Osteoblast (primary cell): ENCODE results near the gene MAP3K12. TPM values are rescaled to one million over a fixed set of nuclear protein-coding genes. Genes with fewer than 3 reads are reported as not detected.

ENCODE experiments used
- DNase-seq: peaks from one replicate; pipeline ENCODE4 v3.0.0; 2011; ENCODE audit warnings: low spot score, mixed read lengths; ENCODE audit not compliant: insufficient read length; ENCODE audit errors: missing footprints
- H2AFZ ChIP-seq: 2 replicates; pipeline ENCODE4 v1.6.0; 2011; ENCODE audit warnings: mild to moderate bottlenecking, low read length
- H3K27ac ChIP-seq: 2 replicates; pipeline ENCODE4 v1.5.1; 2011; ENCODE audit warnings: mild to moderate bottlenecking, low read depth, low read length, moderate library complexity
- H3K27me3 ChIP-seq: 2 replicates; pipeline ENCODE4 v1.6.0; 2012; ENCODE audit warnings: mild to moderate bottlenecking, control low read depth, inconsistent platforms, low read length, moderate library complexity; ENCODE audit not compliant: insufficient read depth
- H3K36me3 ChIP-seq: 2 replicates; pipeline ENCODE4 v1.5.1; 2011; ENCODE audit warnings: mild to moderate bottlenecking, low read length, control low read depth, moderate library complexity; ENCODE audit not compliant: insufficient read depth
- H3K4me1 ChIP-seq: 2 replicates; pipeline ENCODE4 v1.5.1; 2011; ENCODE audit warnings: mild to moderate bottlenecking, low read length, control low read depth, moderate library complexity; ENCODE audit not compliant: insufficient read depth
- H3K4me2 ChIP-seq: 2 replicates; pipeline ENCODE4 v1.6.0; 2011; ENCODE audit warnings: mild to moderate bottlenecking, low read length; ENCODE audit not compliant: insufficient read depth
- H3K4me3 ChIP-seq: fragments of 200-600 bp; sonication (generic); 3 replicates; pipeline ENCODE4 v1.5.1; 2012; ENCODE audit warnings: mild to moderate bottlenecking, low read length, inconsistent platforms; ENCODE audit not compliant: insufficient read depth
- H3K79me2 ChIP-seq: 2 replicates; pipeline ENCODE4 v1.6.0; 2012; ENCODE audit warnings: mild to moderate bottlenecking, low read length, control low read depth, inconsistent platforms; ENCODE audit not compliant: insufficient read depth
- H3K9me3 ChIP-seq: 2 replicates; pipeline ENCODE4 v1.5.1; 2011; ENCODE audit warnings: low read depth, low read length, control low read depth
- H4K20me1 ChIP-seq: 2 replicates; pipeline ENCODE4 v1.6.0; 2012; ENCODE audit warnings: mild to moderate bottlenecking, low read length, control low read depth; ENCODE audit not compliant: insufficient read depth
- CTCF ChIP-seq: IDR thresholded peaks from 2 replicates; pipeline ENCODE4 v1.5.1; 2011; ENCODE audit warnings: mild to moderate bottlenecking, low read depth, low read length, moderate library complexity; ENCODE audit errors: extremely low read depth
- small RNA-seq: library from RNA; depleted of rRNA; stranded (forward); fragments of <200 nt; gene quantifications from one replicate; pipeline ENCODE3, GENCODE V24; 2012
- total RNA-seq: library from RNA; depleted of rRNA; stranded (reverse); fragments of >200 nt; gene quantifications from 2 replicates; pipeline ENCODE4 v1.2.3, GENCODE V29; 2012

Gene MAP3K12
- total RNA-seq, 1 donor = 49.6 TPM

GRCh38 chr12:53431187-53431586, 68.1 kb downstream of the MAP3K12 start:
- Histone ChIP-seq H3K9me3 (no peaks in the 10 kb centered on the region), H3K27ac (peak overlapping the region; percentile 43), H3K36me3 (no peaks in the 10 kb centered on the region), H3K4me1 (peaks cover 23% of the 10 kb centered on the region), H3K79me2 (no peaks in the 10 kb centered on the region), H4K20me1 (no peaks in the 10 kb centered on the region), H3K27me3 (no peaks in the 10 kb centered on the region), H3K4me2 (peak overlapping the region; percentile 25), H2AFZ (peak overlapping the region; percentile 86), H3K4me3 (no peak overlapping the region)
- no peak for TF ChIP-seq CTCF
- DNase-seq = no peak

GRCh38 chr12:53430116-53430515, 69.1 kb downstream of the MAP3K12 start:
- H2AFZ ChIP-seq = no peak overlapping the region
- TF ChIP-seq CTCF = no peak
- no peaks in the 10 kb centered on the region for H3K27me3 ChIP-seq
- peaks cover 23% of the 10 kb centered on the region for H3K4me1 ChIP-seq
- H3K36me3 ChIP-seq = no peaks in the 10 kb centered on the region
- no peak overlapping the region for H3K4me3 ChIP-seq
- H3K27ac ChIP-seq = no peak overlapping the region
- DNase-seq = no peak
- no peaks in the 10 kb centered on the region for H3K9me3 ChIP-seq
- H3K4me2 ChIP-seq = no peak overlapping the region
- no peaks in the 10 kb centered on the region for H3K79me2 ChIP-seq
- no peaks in the 10 kb centered on the region for H4K20me1 ChIP-seq

Small RNA genes within 50 kb of the gene (small RNA-seq; reads per million reads assigned to genes)
- gene AC023509.3 = not detected

Other genes with a start within 250 kb of the MAP3K12 start
- 0.72 and 1.8 TPM in 2 replicates for gene ESPL1, start 231.2 kb downstream of the MAP3K12 start, total RNA-seq
- gene PFDN5, start 203.9 kb downstream of the MAP3K12 start, total RNA-seq = 323 and 324 TPM in 2 replicates
- 32.9 and 34.2 TPM in 2 replicates for gene MYG1, start 199.8 kb downstream of the MAP3K12 start, total RNA-seq
- gene AAAS, start 177.8 kb downstream of the MAP3K12 start, total RNA-seq = 37.4 and 39.8 TPM in 2 replicates
- not detected in 2 replicates for gene SP7, start 163.1 kb downstream of the MAP3K12 start, total RNA-seq
- 50.3 and 56.0 TPM in 2 replicates for gene SP1, start 119.3 kb downstream of the MAP3K12 start, total RNA-seq
- gene AMHR2, start 75.6 kb downstream of the MAP3K12 start, total RNA-seq = not detected in 2 replicates
- 55.0 and 64.2 TPM in 2 replicates for gene PRR13, start 57.7 kb downstream of the MAP3K12 start, total RNA-seq
- gene PCBP2, start 47.4 kb downstream of the MAP3K12 start, total RNA-seq = 247 and 293 TPM in 2 replicates
- gene TARBP2, start 1.8 kb upstream of the MAP3K12 start, total RNA-seq = 33.0 and 35.5 TPM in 2 replicates
- not detected in 2 replicates for gene NPFF, start 8.0 kb upstream of the MAP3K12 start, total RNA-seq
- gene ATF7, start 126.9 kb upstream of the MAP3K12 start, total RNA-seq = 14.4 and 17.4 TPM in 2 replicates
- gene ATP5MC2, start 176.6 kb upstream of the MAP3K12 start, total RNA-seq = 93.1 and 95.9 TPM in 2 replicates
- gene CALCOCO1, start 228.0 kb upstream of the MAP3K12 start, total RNA-seq = 167 and 174 TPM in 2 replicates